ENCODE results near the gene EDAR.

The EDAR gene

DNA sequence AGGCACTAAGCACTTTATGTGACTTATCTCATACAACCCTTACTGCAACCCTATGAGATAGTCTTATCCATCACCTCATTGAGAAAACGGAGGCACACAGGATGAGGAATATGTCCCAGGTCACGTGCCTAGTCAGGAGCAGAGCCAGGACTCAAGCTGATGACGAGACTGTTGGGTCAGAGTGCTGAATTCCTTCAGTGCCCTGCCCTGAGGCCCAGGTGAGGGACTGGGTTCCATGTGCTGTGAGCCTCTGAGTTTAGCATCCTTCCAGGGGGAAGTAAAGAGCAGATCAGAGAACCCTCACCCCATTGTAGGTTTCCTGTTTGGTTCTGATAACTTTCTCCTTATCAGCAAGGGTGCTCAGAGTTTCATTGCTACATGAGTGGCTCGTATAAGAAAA, 11.7 kb upstream of the EDAR start:
- DNase-seq = no peak

DNA sequence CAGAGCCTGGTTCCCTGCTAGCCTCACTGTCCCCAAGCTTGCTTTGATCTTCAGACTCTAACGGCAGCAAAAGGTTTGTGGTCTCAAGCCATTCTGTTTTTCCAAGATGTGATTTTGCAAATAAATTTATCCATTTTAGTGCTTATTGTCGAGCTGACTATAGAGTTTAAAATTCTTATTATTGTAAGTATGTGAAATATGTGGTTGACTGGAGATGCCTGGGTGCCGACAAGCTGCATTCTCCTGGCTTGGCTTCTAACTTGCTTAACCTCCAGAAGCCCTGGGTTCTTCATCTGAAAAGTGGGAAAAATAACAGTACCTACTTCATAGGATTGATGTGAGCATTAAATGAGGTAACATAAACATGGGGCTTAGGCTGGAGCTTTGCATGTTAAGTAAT, 9.9 kb upstream of the EDAR start:
- DNase-seq = no peak

DNA sequence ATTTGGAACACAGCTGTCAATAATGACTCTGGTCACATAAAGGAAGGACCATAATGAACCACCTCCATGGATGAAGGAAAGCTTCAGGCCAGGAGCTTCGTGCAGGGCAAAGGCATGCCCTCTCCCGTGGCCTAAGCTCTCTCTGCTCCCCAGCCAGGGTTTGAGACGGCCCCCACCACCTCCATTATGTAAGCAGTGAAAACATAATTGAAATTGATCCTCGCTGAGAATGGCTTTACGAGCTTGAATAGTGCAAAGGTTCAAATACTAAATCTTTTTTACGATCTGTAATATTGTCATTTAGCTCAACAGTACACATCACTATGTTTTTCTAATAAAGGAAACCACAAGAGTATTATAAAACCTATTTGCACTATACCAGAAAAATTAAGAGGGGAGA, 5.2 kb upstream of the EDAR start:
- DNase-seq = no peak

DNA sequence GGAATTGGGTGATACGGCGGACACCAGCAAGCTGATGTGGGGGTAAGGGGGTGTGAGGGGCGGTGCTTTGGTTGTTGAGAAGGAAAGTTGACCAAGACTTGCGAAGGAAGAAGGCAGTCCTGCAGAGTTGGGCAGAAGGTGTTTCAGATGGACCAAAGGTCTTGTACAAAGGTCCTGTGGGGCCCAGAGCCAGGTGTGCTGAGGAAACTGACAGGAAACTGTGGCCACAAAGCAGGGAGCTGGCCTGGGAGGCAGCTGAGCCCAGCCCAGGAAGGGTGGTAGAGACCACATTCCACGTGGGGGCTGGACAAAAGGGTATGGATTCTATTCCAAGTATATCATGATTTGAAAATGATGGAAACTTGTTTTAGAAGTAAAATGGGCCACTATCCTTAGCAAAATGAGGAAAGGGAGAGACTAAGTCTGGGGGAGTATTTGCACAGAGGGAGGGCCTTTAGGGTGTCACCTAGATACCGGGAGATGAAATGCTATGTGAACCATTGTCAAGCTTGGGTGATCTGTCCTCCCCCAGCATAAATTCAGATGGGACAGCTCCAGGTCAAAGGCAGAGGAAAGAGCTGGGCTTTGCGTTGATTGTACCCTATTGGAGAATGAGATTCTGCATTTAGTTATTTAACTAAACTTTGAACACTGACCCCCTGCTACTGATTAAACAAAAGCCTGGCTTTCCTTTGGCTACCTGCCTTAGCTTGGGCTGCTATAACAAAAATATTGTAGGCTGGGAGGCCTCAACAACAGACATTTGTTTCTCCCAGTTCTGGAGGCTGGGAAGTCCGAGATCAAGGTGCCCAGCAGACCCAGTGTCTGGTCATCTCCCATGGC, 4.3 kb upstream of the EDAR start:
- no peak for DNase-seq

DNA sequence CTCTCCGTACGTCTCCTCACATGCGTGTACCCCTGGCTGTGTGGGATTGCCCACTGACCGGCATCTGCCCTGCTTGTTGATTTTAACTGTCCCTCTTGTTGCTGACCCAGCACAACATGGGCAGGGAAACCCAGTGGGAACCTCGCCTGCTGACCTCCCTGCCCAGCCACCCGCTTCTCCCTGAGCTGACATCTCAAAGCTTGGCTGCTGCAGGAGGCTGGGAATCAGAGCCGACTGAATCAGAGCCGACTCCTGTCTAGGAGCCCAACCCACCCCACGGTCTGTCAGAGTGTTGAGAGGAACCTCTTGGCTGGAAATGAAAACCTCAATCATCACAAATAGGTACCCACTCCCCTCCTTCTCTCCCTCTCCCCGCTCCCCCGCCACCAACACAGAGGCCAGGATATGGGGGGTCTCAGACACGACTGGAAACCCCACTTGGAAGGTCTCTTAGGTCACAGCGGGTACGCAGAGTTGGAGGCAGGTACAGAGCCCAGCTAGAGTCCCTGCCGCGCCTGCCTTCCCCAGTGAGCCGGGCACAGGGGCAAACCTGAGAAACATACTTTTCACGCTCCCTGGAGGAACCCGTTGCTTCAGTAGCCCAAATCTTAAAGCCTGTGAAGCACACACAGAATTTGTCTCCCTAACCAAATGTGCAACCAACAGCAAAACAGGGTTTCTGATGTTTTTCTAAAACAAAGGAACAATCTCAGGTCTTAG, 784 bp downstream of the EDAR start:
- no peak for DNase-seq

DNA sequence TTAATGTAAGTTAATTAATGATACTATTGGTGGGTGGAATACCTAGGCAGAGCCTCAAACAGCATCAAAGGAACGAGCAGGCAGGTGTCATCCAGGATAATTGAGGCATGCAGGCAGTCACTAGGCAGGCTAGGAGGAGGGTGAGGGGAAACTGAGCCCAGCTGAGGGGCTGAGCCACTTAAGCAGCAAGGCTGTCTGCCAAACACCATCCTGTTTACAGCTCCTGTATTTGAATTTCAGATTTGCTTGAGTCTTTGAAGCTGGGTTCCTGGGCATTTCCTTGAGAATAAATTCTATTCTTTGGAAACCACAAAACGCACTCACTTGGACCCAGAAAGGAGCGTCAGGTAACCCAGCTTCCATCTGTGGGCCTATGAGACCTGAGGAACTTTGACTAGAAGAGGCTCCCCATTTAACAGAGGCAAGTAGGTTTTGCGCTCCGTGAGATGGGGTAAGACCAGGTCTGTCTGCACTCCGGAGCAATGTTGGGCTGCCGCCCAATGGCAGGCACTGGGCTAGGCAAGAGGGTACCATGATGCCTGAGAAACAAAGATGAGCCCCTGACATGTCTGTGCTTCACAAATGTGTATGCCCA, 2.0 kb downstream of the EDAR start:
- no peak for DNase-seq

DNA sequence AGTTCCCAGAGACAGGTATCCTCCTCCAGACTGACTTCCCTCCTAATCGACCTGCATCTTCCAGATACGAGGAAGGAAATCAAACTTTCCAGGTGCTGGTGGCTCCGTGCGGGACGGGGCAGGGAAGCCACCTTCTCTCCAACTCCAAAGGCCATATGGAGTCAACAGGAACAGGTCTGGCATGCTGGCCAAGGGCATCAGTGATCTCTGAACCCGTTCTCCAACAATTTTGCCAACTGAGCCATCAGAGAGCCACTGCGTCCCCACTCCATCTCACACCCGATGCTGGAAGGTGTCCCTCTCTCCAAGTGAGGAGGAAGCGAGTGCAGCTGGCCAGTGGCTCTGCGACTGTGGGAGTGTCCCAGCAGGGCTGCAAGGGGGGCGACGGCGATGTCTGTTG, 5.4 kb downstream of the EDAR start:
- DNase-seq = no peak

DNA sequence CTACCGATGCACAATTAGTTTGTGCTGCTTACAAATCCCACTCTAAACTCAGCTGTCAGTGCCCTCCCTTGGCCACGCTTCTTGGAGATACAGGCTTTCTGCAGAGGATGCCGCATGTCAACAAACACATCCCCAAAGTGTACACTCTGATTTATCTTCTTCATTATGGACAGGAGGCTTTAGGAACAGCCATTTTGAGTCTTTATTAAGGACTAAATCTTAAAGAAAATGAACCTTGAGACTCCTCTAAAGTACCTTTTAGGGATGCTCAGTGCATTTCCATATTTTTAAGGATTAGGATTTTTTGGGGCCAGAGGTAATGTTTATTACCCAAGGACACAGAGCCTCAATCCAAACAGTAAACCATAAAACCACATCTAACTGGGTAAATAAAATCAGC, 6.0 kb downstream of the EDAR start:
- DNase-seq = no peak

DNA sequence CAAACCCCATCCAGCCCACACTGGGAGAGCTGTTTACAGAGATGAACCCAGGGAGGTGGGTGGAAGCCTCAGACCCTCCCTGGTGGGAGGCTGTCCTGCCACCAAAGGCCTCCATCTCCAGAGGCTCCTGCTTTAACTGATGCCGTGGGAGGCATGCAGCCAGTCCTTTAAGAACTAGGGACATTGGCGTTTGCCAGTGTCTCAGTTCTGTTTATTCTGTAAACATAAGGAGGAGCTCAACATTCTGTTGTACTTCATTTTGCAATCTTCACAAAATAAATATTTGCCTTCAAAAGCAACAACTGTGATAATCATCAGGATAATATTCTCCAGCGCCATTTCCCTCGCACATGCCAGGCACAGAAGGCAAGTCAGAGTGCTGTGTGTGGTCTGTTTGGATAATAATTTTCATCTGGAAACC, 6.8 kb downstream of the EDAR start:
- DNase-seq = no peak

DNA sequence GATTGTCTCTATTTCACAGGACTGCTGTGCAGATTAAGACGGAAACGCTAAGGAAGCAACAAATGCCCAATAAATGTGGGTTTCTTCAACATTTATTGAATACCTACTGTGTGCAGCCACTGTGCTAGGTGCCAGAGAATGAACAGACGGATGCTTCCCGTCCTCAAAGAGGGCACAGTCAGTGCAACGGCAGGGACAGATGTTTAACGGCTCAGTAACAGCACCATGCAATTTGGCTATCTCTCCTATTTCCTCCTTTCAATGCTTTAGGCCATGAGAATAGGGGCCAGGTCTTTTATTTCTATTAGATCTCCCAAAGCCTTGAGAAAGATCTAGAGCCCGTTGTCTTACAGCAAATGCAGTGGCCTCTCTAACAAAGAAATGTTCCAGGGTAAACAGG, 7.2 kb downstream of the EDAR start:
- DNase-seq = no peak

DNA sequence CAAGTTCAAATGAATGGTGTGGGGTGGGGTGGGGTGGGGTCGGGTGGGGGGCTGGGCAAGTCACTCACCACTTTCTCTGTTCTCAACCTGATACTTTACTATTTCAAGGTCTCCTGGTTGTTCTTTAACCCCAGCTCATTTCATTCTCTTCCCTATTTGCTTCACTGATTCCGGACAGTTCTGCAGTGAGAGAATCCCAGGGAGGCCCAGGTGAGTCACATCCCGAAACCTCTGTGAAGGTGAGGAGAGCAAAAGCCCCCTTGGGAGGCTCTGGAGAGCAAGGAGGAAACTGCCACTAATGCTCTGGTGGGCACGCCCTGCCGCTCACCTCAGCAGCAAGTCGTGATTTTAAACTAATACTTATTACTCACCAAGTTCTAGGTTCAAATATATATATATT, 8.9 kb downstream of the EDAR start:
- DNase-seq = no peak

DNA sequence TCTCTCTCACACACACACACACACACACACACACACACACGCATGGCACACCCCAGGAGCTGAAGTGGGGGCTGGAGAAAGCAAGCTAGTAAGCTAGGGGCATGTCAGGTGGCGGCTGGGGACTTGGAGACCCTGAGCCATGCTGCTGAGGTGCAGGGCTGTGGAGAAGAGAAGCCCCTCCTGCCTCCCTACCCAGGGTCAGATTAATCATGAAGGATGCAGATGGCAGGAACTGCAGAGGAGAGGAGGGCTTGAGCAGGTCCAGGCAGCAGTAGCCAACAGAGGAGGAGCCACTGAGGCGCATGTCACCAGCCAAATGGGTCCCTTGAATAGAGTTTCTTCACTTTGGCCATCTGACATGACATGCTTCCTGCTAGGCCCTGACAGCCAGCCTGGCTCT, 9.6 kb downstream of the EDAR start:
- no peak for DNase-seq

DNA sequence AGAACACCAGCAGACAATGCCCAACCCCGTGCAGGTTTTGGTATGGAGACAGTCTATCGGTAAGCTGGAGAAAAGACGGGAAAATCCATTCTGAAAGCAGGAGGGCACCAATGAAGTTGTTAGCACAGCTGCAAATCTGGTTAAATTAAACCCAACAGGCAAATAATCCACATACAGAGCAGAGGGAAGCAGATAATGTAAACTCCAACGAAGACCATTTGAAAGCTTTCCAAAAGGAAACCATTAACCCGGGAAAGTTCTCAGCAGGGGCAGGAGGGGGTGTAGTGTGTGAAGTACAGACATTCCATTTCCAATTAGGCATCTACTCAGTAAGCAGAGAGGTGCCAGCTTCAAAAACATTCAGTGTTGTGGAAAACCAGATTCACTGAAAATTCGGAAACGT, 10.3 kb downstream of the EDAR start:
- DNase-seq = no peak

DNA sequence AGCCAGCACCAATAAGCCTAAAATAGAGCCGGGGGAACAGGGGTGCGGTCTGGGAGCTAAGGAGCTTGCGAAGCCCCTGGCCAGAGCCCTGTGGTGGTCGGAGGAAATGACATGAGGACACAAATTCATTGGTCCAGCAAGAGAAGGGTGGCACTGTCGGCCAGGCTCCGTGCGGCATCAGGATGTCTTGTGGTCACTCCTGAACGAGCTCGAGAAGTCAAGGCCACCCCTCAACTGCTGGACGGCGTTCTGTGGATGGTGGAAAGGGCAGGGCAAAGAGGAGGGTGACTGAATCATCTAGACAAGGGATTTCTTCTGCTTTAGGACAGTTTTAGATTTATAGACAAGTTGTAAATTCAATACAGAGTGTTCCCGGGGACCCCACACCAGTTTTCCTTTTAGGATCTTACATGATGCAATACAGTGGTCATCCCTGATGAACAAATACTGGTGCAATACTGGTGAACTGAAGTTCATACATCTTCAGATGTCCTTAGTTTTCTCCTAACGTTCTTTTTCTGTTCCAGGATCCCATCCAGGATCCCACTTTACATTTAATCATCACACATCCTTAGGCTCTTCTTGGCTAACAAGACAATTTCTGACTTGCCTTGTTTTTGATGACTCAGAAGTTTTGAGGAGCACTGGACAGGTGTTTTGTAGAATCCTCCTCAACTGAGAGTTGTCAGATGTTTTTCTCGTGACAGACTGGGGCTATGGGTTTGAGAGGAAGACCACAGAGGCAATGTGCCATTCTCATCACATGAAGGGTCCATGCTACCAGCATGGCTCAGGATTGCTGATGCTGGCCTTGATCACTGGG, 13.2 kb downstream of the EDAR start:
- DNase-seq = no peak

DNA sequence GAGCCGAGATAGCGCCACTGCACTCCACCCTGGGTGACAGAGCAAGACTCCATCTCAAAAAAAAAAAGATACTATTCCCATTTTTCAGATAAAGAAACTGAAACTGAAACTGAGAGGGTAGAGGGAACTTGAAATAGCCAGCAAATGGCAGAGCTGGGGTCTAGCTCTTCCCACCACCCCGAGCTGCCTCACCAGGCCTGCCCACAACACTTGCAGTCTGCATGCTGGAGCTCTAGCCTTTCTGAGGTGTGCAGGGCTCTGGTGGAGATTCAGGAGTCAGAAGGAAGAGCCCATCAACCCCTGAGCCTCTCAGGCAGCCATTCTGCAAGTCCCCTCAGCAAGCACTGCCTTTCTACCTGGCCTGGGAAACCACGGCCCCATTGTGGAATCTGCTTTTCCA, 14.3 kb downstream of the EDAR start:
- no peak for DNase-seq

DNA sequence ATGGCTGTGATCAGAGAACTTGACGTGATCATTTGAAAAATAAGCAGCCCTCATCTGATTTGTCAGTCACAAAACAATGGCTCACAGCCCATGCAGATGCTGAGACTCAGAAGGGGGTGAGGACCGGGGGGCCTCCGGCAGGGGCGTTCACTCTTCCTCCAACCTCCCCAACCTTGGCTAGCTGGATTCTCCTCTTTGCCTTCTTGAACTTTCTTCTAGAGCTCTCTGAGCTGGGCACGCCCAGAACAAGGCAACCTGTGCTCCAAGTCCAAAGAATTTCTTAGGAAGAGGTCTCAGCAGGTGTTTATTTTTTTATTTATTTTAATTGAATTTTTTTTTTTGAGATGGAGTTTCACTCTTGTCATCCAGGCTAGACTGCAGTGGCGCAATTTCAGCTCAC, 16.4 kb downstream of the EDAR start:
- no peak for DNase-seq

DNA sequence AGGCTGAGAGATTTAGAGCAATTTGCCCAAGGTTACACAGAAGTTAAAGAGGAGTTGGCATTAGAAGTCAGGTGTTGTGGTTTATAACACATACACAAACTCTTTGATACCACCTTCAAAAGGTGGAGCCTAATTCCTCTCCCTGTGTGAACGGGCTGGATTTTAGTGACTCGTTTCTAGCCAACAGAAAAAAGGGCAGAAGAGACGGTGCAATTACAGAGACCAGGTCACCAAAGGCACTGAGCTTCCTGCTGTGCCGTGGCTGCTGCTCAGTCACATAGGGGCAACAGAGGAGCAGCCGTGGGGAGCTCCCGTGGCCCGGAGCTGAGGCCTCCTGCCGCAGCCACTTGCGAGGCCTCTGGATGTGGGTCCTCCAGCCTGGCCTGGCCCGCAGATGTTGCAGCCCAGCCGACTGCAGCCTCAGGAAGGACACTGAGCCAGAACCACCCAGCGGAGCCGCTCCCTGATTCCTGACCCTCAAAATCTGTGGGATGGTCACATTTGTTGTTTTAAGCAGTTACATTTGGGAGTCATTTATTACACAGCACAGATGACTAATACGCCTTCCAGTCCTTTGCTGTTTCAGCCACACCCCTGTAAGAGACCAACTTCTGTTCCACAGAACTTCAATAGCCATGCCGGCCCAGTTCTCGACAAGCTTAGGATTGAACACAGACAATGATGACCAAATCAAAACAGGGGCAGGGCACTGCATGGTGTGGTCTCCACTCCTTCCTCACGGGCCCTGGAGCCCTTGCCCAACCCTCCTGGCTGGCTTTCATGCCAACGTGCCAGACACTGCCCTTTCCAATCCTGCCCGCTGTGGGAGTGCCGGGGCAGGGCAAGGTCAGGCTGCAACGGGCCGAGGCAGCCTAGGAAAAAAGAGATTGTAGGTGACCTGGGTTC, 17.1 kb downstream of the EDAR start:
- no peak for DNase-seq

DNA sequence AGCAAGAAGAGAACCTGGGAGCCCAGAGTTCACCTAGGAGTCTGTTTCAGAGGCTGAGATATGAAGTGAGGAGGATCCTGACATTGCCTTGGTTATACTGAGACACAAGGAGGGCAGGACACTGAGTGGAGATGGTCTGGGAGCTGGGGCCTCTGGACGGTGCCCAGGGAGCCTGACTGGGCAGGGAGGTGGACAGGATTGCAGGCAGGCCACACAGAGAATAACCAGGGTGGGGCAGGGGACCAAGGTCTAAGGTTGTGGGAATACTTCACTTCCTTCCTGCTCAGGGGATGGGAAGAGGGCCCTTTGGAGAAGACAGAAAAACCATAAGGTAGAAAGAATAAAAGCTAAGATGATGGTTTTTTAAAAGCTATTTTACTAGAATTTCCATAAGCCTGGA, 18.7 kb downstream of the EDAR start:
- DNase-seq = no peak

DNA sequence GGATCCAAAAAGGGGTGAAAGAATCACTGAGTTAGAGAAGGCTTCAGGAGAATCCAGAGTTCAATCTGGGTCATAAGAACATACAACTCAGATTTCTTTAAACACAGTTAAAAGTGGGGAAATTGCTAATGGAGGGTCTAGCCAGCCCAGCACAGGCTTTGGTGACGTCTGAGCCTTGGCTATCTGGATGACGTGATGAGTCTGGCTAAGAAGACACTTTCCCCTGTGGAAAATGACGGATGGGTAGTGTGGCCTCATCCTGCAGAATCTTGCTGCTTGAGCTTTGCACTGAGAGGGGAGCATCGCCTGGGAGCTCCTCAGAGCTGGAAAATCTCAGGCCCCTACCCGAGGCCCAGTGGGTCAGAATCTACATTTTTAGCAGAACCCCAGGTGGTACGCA, 19.2 kb downstream of the EDAR start:
- DNase-seq = no peak

DNA sequence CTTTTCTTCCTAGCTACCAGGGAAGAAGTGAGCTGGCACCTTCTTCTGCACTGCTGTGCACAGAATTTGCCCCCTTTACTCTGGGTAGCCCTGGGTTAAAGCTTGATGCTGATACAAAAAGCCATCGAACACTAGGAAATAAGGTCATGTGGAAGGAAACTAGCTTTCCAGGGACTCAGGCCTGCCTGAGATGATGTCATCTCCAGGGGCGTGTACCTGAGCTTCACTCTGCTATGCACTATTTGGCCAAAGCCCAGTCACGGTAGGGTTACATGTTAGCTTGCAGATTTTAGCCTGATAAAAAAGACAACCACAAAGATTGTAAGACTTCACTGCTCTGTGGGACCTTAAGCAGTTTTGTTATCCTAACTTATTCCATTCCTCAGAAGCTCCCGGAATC, 20.4 kb downstream of the EDAR start:
- no peak for DNase-seq

DNA sequence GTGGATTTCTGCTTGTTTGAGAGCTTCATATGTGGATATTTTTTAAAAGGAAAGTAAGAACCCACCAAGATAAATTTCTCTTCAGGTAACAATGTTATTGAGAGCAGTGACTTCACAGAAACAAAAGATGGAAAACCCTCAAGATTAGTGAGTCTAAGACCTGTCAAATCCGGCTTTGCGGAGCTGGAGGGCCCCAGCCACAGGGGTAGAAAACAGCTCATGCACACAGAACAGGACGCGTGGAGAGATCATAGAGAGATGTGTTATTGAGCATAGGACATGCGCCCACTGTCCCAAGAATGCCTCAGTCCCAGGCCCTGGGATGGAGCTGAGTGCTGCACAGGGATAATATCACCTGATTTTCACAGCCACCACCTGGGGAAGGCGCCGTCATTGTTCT, 21.3 kb downstream of the EDAR start:
- no peak for DNase-seq
